ENCODE data around the gene PADI4. TPM values are rescaled to one million over a fixed set of nuclear protein-coding genes. Genes with fewer than 3 reads are reported as not detected.

Gene PADI4
- total RNA-seq, 1 donor, result not detected

DNA sequence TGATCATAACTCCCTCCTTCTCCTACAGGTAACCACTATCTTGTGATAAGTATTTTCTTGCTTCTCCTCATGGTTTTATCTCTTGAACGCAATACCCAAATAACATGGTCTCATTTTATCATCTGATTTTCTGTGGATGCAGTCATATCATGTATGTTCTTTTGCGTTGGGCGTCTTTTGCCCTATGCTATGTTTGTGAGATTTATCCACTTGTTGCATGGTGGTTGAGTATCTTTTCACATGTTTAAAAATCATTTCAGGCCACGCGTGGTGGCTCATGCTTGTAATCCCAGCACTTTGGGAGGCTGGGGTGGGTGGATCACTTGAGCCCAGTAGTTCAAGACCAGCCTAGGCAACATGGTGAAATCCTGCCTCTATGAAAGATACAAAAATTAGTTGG lies 43.5 kb upstream of the PADI4 start:
- no peak overlapping the region for H3K4me3 ChIP-seq (ENCODE audit: low read depth, low read length)
- no peak for DNase-seq (ENCODE audit: low read depth)
- TF ChIP-seq, protein P1, sequence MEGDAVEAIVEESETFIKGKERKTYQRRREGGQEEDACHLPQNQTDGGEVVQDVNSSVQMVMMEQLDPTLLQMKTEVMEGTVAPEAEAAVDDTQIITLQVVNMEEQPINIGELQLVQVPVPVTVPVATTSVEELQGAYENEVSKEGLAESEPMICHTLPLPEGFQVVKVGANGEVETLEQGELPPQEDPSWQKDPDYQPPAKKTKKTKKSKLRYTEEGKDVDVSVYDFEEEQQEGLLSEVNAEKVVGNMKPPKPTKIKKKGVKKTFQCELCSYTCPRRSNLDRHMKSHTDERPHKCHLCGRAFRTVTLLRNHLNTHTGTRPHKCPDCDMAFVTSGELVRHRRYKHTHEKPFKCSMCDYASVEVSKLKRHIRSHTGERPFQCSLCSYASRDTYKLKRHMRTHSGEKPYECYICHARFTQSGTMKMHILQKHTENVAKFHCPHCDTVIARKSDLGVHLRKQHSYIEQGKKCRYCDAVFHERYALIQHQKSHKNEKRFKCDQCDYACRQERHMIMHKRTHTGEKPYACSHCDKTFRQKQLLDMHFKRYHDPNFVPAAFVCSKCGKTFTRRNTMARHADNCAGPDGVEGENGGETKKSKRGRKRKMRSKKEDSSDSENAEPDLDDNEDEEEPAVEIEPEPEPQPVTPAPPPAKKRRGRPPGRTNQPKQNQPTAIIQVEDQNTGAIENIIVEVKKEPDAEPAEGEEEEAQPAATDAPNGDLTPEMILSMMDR (IDR thresholded peaks at IDR 0.05; ENCODE audit: insufficient read depth, low read length), result no peak

DNA sequence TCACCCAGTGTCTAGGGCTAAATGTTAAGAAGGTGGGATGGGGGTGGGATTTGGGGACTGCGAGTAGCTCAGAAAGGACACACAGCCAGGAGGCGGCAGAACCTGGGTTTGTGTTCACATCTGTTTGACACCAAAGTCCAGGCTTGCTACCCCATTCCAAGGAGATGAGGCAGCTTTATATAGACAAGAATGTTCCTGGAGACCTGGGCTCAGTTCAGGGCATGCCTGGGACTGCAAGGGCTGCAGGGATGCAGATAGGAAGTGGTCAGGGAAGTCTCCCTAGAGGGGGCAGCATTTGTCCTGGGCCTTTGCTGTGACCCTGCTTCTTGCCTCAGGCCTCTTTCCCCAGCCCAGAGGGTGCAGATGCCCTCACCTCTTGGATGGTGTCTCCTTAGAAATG lies 42.8 kb upstream of the PADI4 start:
- DNase-seq (ENCODE audit: low read depth), result no peak
- TF ChIP-seq, protein P1 (IDR thresholded peaks at IDR 0.05; ENCODE audit: insufficient read depth, low read length), result no peak

DNA sequence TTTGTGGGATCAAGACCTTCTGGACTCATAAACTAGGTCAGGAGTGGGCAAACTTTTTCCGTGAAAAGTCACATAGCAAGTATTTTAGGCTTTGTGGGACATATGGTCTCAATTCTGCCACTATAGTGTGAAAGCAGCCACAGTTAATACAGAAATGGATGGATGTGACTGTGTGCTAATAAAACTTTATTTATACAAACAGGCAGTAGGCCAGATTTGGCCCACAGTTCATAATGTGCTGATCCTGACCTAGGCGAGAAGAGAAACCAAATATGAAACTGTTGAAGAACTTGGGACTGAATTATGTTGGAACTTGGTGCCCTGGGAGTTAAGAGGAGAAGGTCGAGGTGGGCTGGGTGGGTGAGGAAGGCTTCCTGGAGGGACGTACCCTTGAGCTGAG lies 42.0 kb upstream of the PADI4 start:
- H3K4me3 ChIP-seq (ENCODE audit: low read depth, low read length), result no peak overlapping the region
- DNase-seq (ENCODE audit: low read depth), result no peak
- TF ChIP-seq, protein P1 (IDR thresholded peaks at IDR 0.05; ENCODE audit: insufficient read depth, low read length), result no peak

More for the DNA sequence above, 42.8 kb upstream of the PADI4 start:
- no peak overlapping the region for H3K4me3 ChIP-seq (ENCODE audit: low read depth, low read length)

DNA sequence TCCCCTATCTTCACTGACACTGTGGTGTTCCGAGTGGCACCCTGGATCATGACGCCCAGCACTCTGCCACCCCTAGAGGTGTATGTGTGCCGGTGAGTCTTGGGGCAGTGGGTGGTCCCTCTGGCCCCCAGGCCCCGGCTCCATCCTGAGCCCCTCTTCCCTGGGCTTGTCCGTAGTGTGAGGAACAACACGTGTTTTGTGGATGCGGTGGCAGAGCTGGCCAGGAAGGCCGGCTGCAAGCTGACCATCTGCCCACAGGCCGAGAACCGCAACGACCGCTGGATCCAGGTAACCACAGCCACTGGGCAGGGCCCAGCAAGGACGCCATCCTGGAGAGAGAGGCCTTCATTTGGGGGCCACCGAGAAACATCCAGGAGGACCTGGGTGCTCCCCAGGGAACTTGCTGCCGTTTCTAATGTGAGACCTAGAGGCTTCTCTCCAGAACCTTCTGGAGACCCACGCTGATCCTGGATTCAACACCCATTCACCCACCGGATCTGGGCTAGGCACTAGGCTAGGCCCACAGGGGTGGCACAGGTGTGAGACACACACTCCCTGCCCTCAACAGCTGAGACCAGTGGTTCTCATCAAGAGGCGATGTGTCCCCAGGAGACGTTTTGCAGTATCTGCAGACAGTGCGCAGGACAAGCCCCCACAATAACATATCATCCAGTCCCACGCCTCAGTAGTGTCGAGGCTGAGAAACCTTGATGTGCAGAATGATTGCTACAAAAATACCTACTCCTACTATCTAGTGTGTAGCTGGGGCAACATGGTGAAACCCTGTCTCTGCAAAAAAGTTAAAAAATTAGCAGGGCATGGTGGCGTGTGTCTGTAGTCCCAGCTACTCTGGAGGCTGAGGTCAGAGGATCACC lies 36.9 kb upstream of the PADI4 start:
- TF ChIP-seq, protein P1 (IDR thresholded peaks at IDR 0.05; ENCODE audit: insufficient read depth, low read length), result no peak
- DNase-seq (ENCODE audit: low read depth), result no peak
- no peak overlapping the region for H3K4me3 ChIP-seq (ENCODE audit: low read depth, low read length)

DNA sequence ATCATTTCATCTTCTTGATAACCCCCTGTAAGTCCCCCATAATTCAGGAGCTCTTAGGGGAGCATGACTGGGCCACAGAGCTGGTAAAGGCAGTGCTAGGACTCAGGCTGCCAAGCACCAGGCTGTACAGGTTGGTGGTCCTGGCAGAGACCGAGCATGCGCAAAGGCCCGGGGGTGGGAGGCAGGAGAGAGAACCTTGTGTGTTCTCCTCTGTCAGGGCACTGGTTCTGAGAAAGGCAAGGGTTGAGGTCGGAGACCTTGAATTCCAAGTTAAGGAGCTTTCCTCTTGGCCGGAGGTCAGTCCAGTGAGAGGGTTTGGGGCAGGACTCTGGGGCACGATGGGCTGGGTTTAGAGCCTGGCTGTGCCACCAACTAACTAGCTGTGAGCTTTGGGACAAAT lies 35.9 kb upstream of the PADI4 start:
- TF ChIP-seq, protein P1 (IDR thresholded peaks at IDR 0.05; ENCODE audit: insufficient read depth, low read length), result no peak
- no peak for DNase-seq (ENCODE audit: low read depth)
- H3K4me3 ChIP-seq (ENCODE audit: low read depth, low read length), result no peak overlapping the region

DNA sequence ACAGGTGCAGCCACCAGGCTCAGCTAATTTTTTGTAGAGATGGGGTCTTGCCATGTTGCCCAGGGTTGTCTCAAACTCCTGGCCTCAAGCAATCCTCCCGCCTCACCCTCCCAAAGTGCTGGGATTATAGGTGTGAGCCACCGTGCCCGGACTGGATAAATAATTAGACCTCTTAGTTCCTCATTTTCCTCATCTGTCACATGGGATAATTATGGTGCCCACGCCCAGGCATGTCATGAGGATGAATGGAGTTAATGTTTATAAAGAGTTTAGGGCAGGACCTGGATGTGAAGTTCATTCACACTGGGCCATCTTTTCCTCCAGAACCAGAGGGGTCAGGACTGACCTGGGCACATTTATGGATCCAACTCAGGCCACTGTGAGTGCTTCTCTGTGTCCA lies 35.4 kb upstream of the PADI4 start:
- no peak overlapping the region for H3K4me3 ChIP-seq (ENCODE audit: low read depth, low read length)
- DNase-seq (ENCODE audit: low read depth), result no peak
- TF ChIP-seq, protein P1 (IDR thresholded peaks at IDR 0.05; ENCODE audit: insufficient read depth, low read length), result no peak

All from fibroblast of the aortic adventitia (primary cell).